HCT116 (cell line): Measurements from ENCODE around the gene GRIN2C. TPM values are rescaled to one million over a fixed set of nuclear protein-coding genes. Genes with fewer than 3 reads are reported as not detected.

ENCODE experiments used
- ATAC-seq: fragments of 200-7000 bp; cut with Tn5 transposase; 2 replicates; pipeline ENCODE4 v1.9.1; 2020; ENCODE audit warnings: mild to moderate bottlenecking, moderate library complexity
- BruUV-seq: library from RNA; stranded (reverse); fragments of 400-500 nt; replicated peaks from 2 replicates; lab custom pipeline; 2021; lab: Mats Ljungman, UMichigan
- CTCF ChIA-PET: fragments of 300-600 bp; sonication (Branson Sonifier 250); formaldehyde crosslinking; loops from one replicate; lab custom pipeline; 2021; ENCODE audit warnings: antibody characterized with exemption; lab: Charles Lee
- POLR2A ChIA-PET: fragments of 300-600, 350-600 bp; sonication (Branson Sonifier 250); formaldehyde crosslinking; loops from one replicate; lab custom pipeline; 2021; ENCODE audit warnings: antibody characterized with exemption; lab: Charles Lee
- RAD21 ChIA-PET, 2 experiments: fragments of 300-600 bp; sonication (Branson Sonifier 250); formaldehyde crosslinking; loops; one replicate each; lab custom pipeline; 2023; ENCODE audit warnings: low total read pairs in 2 of 2; ENCODE audit not compliant: uncharacterized antibody in 2 of 2, unreplicated experiment in 2 of 2, low non-redundant PET in 1 of 2; lab: Charles Lee
- DNase-seq: peaks from one replicate; pipeline ENCODE4 v3.0.0-alpha.2; 2010; ENCODE audit warnings: low read depth, low spot score
- H2AFZ ChIP-seq: fragments of 200-600 bp; shearing (Covaris generic), sonication (generic); 2 replicates; pipeline ENCODE4 v1.6.1; 2017; ENCODE audit warnings: low read depth, mixed run types, mixed read lengths, antibody characterized with exemption, low read length; ENCODE audit not compliant: poor library complexity, severe bottlenecking
- H3K27ac ChIP-seq: 2 replicates; pipeline ENCODE4 v1.5.1; 2012; ENCODE audit warnings: low read depth, low read length
- H3K27me3 ChIP-seq: fragments of 200-600 bp; sonication (generic); 2 replicates; pipeline ENCODE4 v1.6.1; 2016; ENCODE audit warnings: mixed run types, low read length, mixed read lengths; ENCODE audit not compliant: insufficient read depth
- H3K36me3 ChIP-seq, 2 experiments: fragments of 200-500 bp in 1 of 2; fragments of 200-600 bp in 1 of 2; sonication (Bioruptor generic) in 1 of 2; sonication (generic) in 1 of 2; 2 replicates each; pipeline versions ENCODE4 v1.5.1 to v1.6.1; 2014 to 2016; ENCODE audit warnings: low read length in 2 of 2, inconsistent platforms in 1 of 2, mixed read lengths in 1 of 2, mixed run types in 1 of 2; ENCODE audit not compliant: insufficient read depth in 2 of 2, control insufficient read depth in 1 of 2
- H3K4me1 ChIP-seq, 2 experiments: fragments of 200-600 bp in 1 of 2; sonication (generic) in 1 of 2; 2 replicates each; pipeline versions ENCODE4 v1.5.1 to v1.6.1; 2012 to 2017; ENCODE audit warnings: low read length in 2 of 2, inconsistent platforms in 1 of 2, mild to moderate bottlenecking in 1 of 2, mixed read lengths in 1 of 2, mixed run types in 1 of 2, moderate library complexity in 1 of 2; ENCODE audit not compliant: insufficient read depth in 2 of 2, control insufficient read depth in 1 of 2
- H3K4me2 ChIP-seq: fragments of 200-600 bp; sonication (generic); 2 replicates; pipeline ENCODE4 v1.6.1; 2017; ENCODE audit warnings: mixed run types, low read length, mixed read lengths
- H3K4me3 ChIP-seq, 2 experiments: fragments of 200-600 bp in 1 of 2; sonication (generic) in 1 of 2; replicated peaks in 1 of 2; 2 replicates each; pipeline ENCODE4 v1.5.1; 2011 to 2016; ENCODE audit warnings: low read length in 2 of 2, control low read depth in 1 of 2, low read depth in 1 of 2, mild to moderate bottlenecking in 1 of 2, mixed read lengths in 1 of 2, mixed run types in 1 of 2
- H3K79me2 ChIP-seq: fragments of 200-600 bp; sonication (generic); 2 replicates; pipeline ENCODE4 v1.6.1; 2017; ENCODE audit warnings: mild to moderate bottlenecking, mixed run types, low read length, moderate library complexity, mixed read lengths; ENCODE audit not compliant: insufficient read depth
- H3K9ac ChIP-seq: fragments of 200-600 bp; sonication (generic); 2 replicates; pipeline ENCODE4 v1.6.1; 2016; ENCODE audit warnings: low read length, mixed read lengths
- H3K9me2 ChIP-seq: fragments of 200-600 bp; sonication (generic), shearing (Covaris generic); 2 replicates; pipeline ENCODE4 v1.6.1; 2017; ENCODE audit warnings: mixed run types, mild to moderate bottlenecking, moderate library complexity; ENCODE audit not compliant: insufficient read depth
- H3K9me3 ChIP-seq, 2 experiments: fragments of 200-500 bp in 1 of 2; fragments of 200-600 bp in 1 of 2; sonication (Bioruptor generic) in 1 of 2; sonication (generic) in 1 of 2; 2 replicates each; pipeline ENCODE4 v1.6.1; 2014 to 2017; ENCODE audit warnings: low read length in 2 of 2, mixed read lengths in 2 of 2, inconsistent platforms in 1 of 2, low read depth in 1 of 2, mild to moderate bottlenecking in 1 of 2, mixed run types in 1 of 2, moderate library complexity in 1 of 2; ENCODE audit not compliant: control insufficient read depth in 1 of 2, insufficient read depth in 1 of 2
- H4K20me1 ChIP-seq: fragments of 200-600 bp; sonication (generic), shearing (Covaris generic); 2 replicates; pipeline ENCODE4 v1.6.1; 2017; ENCODE audit warnings: mixed run types, mild to moderate bottlenecking, moderate library complexity; ENCODE audit not compliant: insufficient read depth
- SP1 ChIP-seq: IDR thresholded peaks from 2 replicates; pipeline ENCODE4 v1.6.1; 2012; ENCODE audit warnings: low read depth
- TCF7L2 ChIP-seq: IDR thresholded peaks from 2 replicates; pipeline ENCODE4 v1.7.0; 2011; ENCODE audit warnings: borderline replicate concordance, inconsistent platforms; ENCODE audit not compliant: insufficient read depth, insufficient read length; ENCODE audit errors: extremely low read depth
- ZFX ChIP-seq: fragments of 450-650 bp; IDR thresholded peaks from 2 replicates; pipeline ENCODE4 v1.6.1; 2017
- intact Hi-C: fragments of 100-400 bp; cut with micrococcal nuclease; formaldehyde crosslinking; loops from 2 replicates; pipeline ENCODE4 v1.10.0; 2022
- total RNA-seq: library from RNA; stranded (reverse); gene quantifications from one replicate; pipeline ENCODE4 v1.2.1, GENCODE V29; 2021; ENCODE audit not compliant: unreplicated experiment
- TF ChIP-seq, protein P1 (sequence below): IDR thresholded peaks from 2 replicates; pipeline ENCODE4 v1.6.1; 2011; ENCODE audit warnings: mild to moderate bottlenecking, low read length, moderate library complexity; ENCODE audit not compliant: insufficient replicate concordance; ENCODE audit errors: extremely low read depth
- TF ChIP-seq, protein P2 (sequence below): IDR thresholded peaks from 2 replicates; pipeline ENCODE4 v1.6.1; 2012

GRIN2C gene
- total RNA-seq, 1 experiment from 2014 or later = 2.2 TPM

DNA sequence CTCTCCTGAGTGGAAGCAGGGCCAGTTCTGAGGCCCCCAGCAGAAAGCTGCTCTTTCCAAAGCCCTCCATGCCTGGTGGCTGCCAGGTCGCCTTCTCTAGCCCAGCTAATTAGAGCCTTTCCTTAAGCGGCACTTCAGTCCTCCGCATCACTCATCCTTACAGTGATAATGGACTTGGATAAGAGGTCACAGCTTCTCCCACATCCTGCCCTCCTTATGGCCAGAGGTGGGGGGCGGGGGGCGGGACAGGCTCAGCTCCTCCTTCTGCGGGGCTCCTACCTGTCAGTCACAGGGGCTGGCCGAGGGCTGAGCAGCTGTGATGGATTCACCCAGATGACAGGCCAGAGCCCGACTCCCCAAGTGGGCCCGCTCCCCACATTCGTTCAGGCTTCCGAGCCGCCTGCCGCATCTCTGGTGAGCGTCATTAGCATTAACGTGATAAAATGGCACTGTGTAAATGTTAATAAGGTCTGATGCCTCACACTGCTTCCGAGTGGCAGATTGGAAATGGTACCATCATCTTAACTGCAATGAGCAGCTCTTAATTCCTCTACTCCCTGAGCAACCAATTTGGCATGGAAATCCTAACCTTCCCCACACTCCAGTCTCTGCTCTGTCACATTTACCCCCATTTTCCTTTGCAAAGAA, 41.3 kb downstream of the GRIN2C start (continued):
- no peak for TF ChIP-seq TCF7L2
- TF ChIP-seq, protein P1, sequence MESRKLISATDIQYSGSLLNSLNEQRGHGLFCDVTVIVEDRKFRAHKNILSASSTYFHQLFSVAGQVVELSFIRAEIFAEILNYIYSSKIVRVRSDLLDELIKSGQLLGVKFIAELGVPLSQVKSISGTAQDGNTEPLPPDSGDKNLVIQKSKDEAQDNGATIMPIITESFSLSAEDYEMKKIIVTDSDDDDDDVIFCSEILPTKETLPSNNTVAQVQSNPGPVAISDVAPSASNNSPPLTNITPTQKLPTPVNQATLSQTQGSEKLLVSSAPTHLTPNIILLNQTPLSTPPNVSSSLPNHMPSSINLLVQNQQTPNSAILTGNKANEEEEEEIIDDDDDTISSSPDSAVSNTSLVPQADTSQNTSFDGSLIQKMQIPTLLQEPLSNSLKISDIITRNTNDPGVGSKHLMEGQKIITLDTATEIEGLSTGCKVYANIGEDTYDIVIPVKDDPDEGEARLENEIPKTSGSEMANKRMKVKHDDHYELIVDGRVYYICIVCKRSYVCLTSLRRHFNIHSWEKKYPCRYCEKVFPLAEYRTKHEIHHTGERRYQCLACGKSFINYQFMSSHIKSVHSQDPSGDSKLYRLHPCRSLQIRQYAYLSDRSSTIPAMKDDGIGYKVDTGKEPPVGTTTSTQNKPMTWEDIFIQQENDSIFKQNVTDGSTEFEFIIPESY = no peak

DNA sequence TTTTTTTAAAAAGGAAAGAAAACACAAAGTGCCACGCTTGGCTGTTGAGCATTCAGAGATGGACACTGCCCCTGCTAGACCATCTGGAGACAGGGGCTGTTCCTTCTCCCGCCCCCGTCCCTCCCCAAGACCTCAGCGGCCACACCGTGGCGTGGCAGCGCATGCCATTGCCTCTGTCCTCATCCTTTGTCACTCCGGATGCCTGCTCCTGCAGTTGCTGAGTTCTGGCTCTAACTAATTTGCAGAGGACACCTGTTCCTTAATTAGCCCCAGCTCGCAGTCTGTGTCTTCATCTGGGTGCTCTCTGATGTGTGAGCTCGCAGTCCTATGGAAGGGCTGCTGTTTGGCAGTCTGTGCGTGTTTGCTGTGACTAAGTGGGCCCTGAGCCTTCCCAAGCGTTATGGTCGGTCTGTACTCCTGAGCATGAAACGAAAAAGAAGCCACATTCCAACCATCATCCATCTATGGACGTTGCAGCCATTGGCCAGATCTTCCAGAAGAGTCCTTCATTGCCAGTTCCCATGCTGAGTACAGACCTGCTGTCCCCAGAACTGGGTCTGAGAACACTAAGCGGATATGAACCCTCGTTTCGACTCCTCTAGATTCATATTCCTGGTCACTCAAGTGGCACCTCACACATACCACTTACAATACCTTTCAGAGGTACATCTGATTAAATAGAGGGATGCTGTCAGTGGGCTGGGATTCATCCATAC, 42.6 kb downstream of the GRIN2C start:
- ChIA-PET CTCF (no interaction called here), RAD21 (no interaction called here)

More for the DNA sequence above, 42.6 kb downstream of the GRIN2C start:
- Histone ChIP-seq H3K9me3 (no peaks in the 10 kb centered on the region), H3K4me1 (no peaks in the 10 kb centered on the region), H3K9me2 (no peaks in the 10 kb centered on the region), H3K4me3 (no peak overlapping the region), H4K20me1 (no peaks in the 10 kb centered on the region), H3K27ac (no peak overlapping the region), H3K36me3 (no peaks in the 10 kb centered on the region), H3K27me3 (no peaks in the 10 kb centered on the region), H3K9ac (no peak overlapping the region)
- no peak for DNase-seq
- POLR2A ChIA-PET = interaction anchor here (0.6 kb wide), 1 partner anchor 62 kb away, joined by 3 read pairs; no protein-coding TSS in a partner anchor
- TF ChIP-seq, protein P2, sequence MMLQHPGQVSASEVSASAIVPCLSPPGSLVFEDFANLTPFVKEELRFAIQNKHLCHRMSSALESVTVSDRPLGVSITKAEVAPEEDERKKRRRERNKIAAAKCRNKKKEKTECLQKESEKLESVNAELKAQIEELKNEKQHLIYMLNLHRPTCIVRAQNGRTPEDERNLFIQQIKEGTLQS = no peak
- no peak for TF ChIP-seq ZFX
- no peak for TF ChIP-seq SP1
- TF ChIP-seq, all 23 proteins: peak for 0
- intact Hi-C loops = no loop called here
- ATAC-seq = no peak
- no TSS peak for BruUV-seq
- Histone ChIP-seq H2AFZ (no peak overlapping the region), H3K79me2 (no peaks in the 10 kb centered on the region), H3K4me2 (no peak overlapping the region)
